HPDE6-E6E7 (cell line): Measurements from ENCODE around the gene SVIL.
"Not testable (repeated sequence)": the region's sequence is repeated elsewhere in the genome, so short reads cannot be mapped to it uniquely, and the experiment has no call there.

ENCODE experiments used
- DNase-seq: peaks from one replicate; pipeline ENCODE4 v3.0.0; 2011; ENCODE audit warnings: missing footprints; ENCODE audit errors: extremely low spot score

The SVIL gene

DNA sequence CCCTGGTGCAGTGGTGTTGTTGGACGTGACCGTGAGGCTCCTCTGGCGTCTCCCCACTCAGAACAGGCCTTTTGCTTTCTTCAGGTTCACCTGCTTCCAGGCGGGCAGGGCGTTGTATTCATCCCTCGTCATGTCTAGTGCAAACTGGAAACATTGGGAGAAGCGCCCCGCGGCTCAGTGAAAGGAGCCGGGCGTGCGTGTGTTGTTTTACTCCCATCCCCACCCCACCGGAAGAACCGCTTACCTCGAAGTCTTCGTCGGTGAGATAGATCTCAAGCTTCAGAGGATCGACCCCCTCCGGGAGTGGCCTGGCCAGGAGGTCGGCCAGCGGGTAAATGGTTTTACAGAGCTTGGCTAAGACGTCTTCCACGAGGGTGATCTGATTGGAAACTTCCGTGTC, 176.6 kb downstream of the SVIL start:
- DNase-seq, result not testable (repeated sequence)

GRCh38 chr10:29455095-29455494, 179.7 kb downstream of the SVIL start:
- no peak for DNase-seq

DNA sequence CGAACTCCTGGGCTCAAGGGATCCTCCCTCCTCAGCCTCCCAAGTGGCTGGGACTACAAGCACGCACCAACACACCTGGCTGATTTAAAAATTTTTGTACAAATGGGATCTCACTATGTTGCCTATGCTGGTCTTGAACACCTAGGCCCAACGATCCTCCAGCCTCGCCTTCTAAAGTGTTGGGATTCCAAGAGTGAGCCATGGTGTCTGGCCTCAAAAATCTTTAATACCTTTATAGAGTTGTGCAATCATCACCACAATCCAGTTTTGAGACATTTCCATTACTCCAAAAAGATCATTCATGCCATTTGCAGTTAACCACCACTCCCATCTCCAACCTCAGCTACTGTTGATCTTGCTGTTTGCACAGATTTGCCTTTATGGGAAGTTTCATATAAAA, 180.5 kb downstream of the SVIL start:
- no peak for DNase-seq

GRCh38 chr10:29452546-29452945, 182.2 kb downstream of the SVIL start:
- no peak for DNase-seq

GRCh38 chr10:29451946-29452345, 182.8 kb downstream of the SVIL start:
- no peak for DNase-seq

DNA sequence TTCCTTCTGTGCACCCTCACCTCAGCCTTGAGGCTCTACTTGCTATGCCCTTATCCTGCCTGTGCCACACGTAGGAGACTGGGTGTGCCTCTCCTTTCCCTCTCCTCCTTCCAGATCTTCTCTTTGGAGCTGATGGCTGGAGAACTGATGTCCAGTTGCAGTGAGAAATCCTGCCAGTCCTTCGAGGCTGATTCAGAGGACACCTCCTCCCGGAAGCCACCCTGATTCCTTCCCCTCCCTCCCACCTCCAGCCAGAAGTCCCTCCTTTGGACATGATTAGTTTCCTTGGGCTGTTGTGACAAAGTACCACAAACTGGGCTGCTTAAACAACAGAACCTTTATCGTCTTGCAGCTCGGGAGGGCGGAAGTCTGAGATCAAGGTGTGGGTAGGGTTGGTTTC, 184.4 kb downstream of the SVIL start:
- DNase-seq, result no peak

DNA sequence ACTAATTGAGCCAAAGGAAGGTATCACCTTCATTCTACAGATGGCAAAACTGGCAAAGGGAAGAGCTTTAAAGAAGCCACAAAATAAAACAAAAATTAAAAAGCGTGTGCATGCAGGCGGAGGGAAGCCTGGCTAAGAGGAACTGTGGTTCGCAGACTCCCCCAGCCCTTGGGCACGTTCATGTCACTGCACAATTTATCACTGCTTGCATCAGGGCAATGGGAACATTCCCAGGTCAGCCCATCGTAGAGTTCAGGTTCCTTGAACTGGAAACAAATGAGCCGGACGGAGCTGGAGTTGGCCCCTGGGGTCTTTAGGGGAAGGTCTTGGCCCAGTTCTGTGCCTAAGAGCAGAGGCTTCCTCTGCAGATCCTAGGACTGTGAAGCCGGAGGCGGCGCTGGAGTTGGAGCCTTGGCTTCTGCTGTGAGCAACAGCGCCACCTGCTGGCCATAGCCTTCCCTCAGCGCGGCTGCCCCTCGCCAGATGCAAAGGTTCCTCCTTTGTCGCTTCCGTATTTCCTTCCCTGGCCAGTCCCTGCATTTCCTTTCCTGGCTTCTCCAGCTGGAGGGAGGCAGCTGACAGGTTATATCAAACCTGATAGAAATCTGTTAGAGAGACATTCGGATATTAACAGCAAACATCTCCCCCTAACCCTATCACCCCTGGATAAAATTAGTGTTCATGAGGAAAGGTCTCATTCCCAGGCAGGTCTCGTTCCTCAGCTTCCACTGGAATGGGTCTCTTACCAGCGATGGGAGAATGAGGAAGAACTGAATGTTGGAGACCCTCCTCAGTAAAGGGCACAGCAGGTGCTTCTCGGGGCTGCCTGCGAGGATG, 185.8 kb downstream of the SVIL start:
- DNase-seq, result peak; percentile 2

- DNase-seq, result no peak
These were observed 186.6 kb downstream of the SVIL start for GRCh38 chr10:29448125-29448524.

DNA sequence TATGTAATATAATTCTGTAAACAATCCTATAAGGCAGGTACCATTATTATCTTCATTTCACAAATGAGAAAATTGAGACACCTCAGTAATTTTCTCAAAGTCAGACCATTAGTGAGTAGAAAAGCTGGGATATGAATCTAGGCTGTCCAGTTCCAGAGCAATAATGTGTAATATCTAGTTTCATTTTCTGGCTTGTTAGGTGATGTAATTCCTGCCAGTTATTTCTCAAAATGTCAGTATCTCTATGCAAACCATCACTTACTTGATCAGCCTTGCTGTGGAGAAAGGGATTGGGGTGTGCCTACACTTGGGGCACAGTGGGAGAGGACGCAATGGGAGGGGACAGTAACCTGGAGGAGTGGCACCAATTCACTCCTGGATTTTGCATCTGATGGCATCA, 188.4 kb downstream of the SVIL start:
- DNase-seq, result no peak

- DNase-seq, result no peak
These were observed 190.8 kb downstream of the SVIL start for GRCh38 chr10:29443745-29444523.

- DNase-seq, result no peak
These were observed 193.8 kb downstream of the SVIL start for GRCh38 chr10:29440981-29441380.

- not testable (repeated sequence) for DNase-seq
These were observed 195.8 kb downstream of the SVIL start for GRCh38 chr10:29439005-29439404.

DNA sequence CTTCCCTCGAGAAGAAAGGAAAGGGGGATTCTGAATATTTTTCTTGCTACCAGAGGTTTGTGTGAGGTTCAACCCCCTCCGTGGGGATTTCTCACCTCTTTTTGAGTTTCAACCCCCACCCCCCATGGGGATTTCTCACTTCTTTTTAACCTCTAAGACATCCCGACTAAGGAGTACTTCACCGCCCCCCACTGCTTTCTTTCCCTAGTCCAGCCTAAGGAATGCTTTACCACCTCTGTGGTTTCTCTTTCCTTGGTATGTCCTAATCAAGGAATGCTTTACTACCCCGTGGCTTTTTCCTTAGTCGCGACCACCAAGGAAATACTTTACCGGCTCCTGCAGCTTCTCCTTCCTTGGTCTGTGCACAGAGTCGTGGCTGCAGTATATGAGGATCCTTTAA, 196.5 kb downstream of the SVIL start:
- DNase-seq, result no peak

DNA sequence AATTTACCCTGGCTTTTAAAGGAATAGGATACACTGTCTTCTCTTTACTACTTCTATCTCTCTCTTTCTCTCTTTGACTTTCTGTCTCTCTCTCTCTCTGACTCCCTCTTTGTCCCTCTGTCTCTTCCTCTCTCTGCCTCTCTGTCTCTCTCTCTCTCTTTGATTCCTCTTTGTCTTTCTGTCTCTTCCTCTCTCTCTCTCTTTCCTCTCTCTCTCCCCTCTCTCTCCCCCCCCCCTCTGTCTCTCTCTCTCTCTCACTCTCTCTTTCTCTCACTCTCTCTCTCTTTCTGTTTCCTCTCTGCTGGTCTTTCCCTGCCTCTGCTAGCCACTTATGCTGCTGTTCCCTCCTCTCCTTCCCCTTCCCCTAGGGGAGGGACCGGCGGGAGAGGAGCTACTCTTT, 196.9 kb downstream of the SVIL start:
- DNase-seq, result no peak

GRCh38 chr10:29435809-29436501, 198.8 kb downstream of the SVIL start:
- DNase-seq, result no peak

DNA sequence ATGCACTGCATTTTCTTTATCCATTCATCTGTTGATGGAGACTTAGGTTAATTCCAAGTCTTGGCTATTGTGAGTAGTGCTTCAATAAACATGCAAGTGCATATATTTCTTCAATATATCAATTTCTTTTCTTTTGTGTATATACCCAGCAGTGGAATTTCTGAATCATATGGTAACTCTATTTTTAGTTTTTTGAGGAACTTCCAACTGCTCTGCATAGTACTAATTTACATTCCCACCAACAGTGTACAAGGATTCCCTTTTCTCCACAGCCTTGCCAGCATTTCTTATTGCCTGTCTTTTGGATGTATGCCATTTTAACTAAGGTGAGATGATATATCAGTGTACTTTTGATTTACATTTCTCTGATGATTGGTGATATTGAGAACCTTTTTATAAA, 200.7 kb downstream of the SVIL start:
- no peak for DNase-seq

GRCh38 chr10:29431711-29432110, 203.1 kb downstream of the SVIL start:
- no peak for DNase-seq

GRCh38 chr10:29430101-29430500, 204.7 kb downstream of the SVIL start:
- no peak for DNase-seq

GRCh38 chr10:29428486-29428885, 206.3 kb downstream of the SVIL start:
- no peak for DNase-seq

DNA sequence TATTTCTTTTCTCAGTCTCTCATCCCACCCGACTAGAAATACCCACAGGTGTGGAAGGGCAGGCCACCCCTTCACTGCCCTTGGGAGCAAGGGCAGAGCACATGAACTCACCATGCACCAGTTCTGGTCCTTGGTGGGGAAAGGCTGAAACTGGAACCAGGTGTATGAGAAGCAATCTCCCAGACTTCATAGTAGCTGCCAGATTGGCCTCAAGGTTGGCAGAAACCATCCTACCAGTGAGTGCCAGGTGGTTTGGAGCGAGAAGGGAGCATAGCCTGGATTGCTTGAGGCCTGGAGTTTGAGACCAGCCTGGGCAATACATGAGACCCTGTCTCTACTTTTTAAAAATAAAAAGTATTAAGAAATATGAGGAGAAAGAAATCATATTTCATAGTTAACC, 207.1 kb downstream of the SVIL start:
- DNase-seq, result no peak

DNA sequence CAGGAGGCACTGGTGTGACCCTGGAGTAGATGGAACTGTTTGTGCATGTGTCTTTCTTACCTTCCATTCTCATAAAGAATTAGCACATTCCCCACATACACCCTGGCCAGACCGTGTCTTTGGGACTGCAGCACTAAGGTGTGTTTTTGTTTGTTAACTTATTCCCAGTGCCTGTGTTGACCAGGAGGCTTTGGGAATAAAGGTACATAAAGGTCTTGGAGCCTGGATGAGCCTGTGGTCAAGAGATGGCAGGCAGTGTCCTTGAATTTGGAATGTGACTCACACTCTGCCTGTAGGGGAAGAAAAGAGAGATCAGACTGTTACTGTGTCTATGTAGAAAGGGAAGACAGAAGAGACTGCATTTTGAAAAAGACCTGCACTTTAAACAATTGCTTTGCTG, 208.4 kb downstream of the SVIL start:
- DNase-seq, result no peak

DNA sequence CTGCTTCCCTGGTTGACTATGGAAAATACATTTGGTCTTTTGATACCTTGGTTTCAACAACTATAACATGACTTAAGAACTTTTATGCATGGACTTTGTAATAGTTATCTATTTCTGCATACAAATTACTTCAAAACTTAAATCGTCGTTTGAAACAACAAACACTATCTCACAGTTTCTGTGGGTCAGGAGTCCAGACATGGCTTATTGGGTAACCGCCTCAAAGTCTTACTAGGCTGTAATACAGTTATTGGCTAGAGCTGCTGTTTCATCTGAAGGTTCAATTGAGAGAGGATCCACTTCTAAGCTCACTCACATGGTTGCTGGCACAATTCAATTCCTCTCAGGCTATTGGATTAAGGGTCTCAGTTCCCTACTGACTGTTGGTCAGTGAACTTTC, 210.8 kb downstream of the SVIL start:
- DNase-seq, result no peak

DNA sequence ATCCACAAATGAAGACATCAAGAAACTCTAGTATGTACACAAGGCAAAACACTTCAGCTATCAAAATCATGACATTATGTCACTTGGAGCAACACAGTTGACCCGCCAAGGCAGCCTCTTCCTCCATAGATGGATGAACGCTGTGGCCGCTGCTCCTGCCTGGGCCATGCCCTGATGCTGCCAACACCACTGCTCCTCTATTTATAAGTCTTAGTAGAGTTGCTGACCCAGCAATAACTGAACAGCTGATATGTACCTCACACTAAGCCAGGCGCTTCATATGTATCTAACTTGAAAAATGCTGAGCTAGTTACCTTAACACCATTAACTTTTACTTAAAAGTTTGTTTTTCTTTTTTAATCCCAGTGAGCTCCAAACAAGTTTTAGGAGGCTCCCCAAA, 214.0 kb downstream of the SVIL start:
- no peak for DNase-seq
